PC-3 (cell line): ENCODE results near the gene ZNF343. TPM values are rescaled to one million over a fixed set of nuclear protein-coding genes. Genes with fewer than 3 reads are reported as not detected.

Source experiments
- ATAC-seq: fragments of 200-7000 bp; cut with Tn5 transposase; 2 replicates; pipeline ENCODE4 v1.9.1; 2020; ENCODE audit warnings: mild to moderate bottlenecking, moderate library complexity
- BruUV-seq: library from RNA; stranded (reverse); fragments of 400-500 nt; replicated peaks from 2 replicates; lab custom pipeline; 2021; lab: Mats Ljungman, UMichigan
- CTCF ChIA-PET: fragments of 300-600 bp; sonication (Branson Sonifier 250); formaldehyde crosslinking; loops from one replicate; lab custom pipeline; 2022; ENCODE audit warnings: antibody characterized with exemption; lab: Charles Lee
- POLR2A ChIA-PET: fragments of 300-600 bp; sonication (Branson Sonifier 250); formaldehyde crosslinking; loops from one replicate; lab custom pipeline; 2022; ENCODE audit warnings: antibody characterized with exemption; ENCODE audit not compliant: unreplicated experiment; lab: Charles Lee
- DNase-seq: peaks from one replicate; pipeline ENCODE4 v3.0.0-alpha.2; 2015
- H2AFZ ChIP-seq: fragments of 300-600 bp; sonication (generic); 2 replicates; pipeline ENCODE4 v1.6.0; 2016; ENCODE audit warnings: antibody characterized with exemption, low read length
- H3F3A ChIP-seq: fragments of 300-600 bp; sonication (generic); one replicate; pipeline ENCODE4 v1.6.0; 2017; ENCODE audit warnings: antibody characterized with exemption, low read length, control low read depth, mild to moderate bottlenecking; ENCODE audit not compliant: unreplicated experiment
- H3K27ac ChIP-seq: fragments of 300-600 bp; sonication (generic); 2 replicates; pipeline ENCODE4 v1.5.1; 2016; ENCODE audit warnings: mild to moderate bottlenecking, low read length
- H3K27me3 ChIP-seq: fragments of 300-600 bp; sonication (generic); 2 replicates; pipeline ENCODE4 v1.6.1; 2016; ENCODE audit warnings: low read length, mixed read lengths
- H3K36me3 ChIP-seq: fragments of 300-600 bp; sonication (generic); 2 replicates; pipeline ENCODE4 v1.6.1; 2016; ENCODE audit warnings: low read depth, mixed run types, low read length, mixed read lengths
- H3K4me1 ChIP-seq: fragments of 300-600 bp; sonication (generic); 2 replicates; pipeline ENCODE4 v1.5.1; 2016; ENCODE audit warnings: low read length; ENCODE audit not compliant: insufficient read depth
- H3K4me2 ChIP-seq: fragments of 300-600 bp; sonication (generic); 2 replicates; pipeline ENCODE4 v1.6.0; 2016; ENCODE audit warnings: low read length
- H3K4me3 ChIP-seq: fragments of 300-600 bp; sonication (generic); 2 replicates; pipeline ENCODE4 v1.5.1; 2016; ENCODE audit warnings: mild to moderate bottlenecking, low read length, mixed read lengths
- H3K79me2 ChIP-seq: fragments of 300-600 bp; sonication (generic); 2 replicates; pipeline ENCODE4 v1.6.1; 2017; ENCODE audit warnings: low read length, mixed read lengths
- H3K9ac ChIP-seq: fragments of 300-600 bp; sonication (generic); 2 replicates; pipeline ENCODE4 v1.6.0; 2016; ENCODE audit warnings: mild to moderate bottlenecking, low read length
- H3K9me2 ChIP-seq: fragments of 300-600 bp; sonication (generic); replicated peaks from 2 replicates; pipeline ENCODE4 v1.6.1; 2016; ENCODE audit warnings: mixed run types, low read length, mixed read lengths
- H3K9me3 ChIP-seq: fragments of 300-600 bp; sonication (generic); 2 replicates; pipeline ENCODE4 v1.6.1; 2016; ENCODE audit warnings: low read length, mixed read lengths
- H4K20me1 ChIP-seq: fragments of 300-600 bp; sonication (generic); 2 replicates; pipeline ENCODE4 v1.6.1; 2016; ENCODE audit warnings: low read length, mixed read lengths
- EZH2 ChIP-seq: fragments of 300-600 bp; sonication (generic); IDR thresholded peaks from one replicate; pipeline ENCODE4 v1.6.1; 2017; ENCODE audit warnings: antibody characterized with exemption, mild to moderate bottlenecking, low read length; ENCODE audit not compliant: unreplicated experiment
- EZH2phosphoT487 ChIP-seq: fragments of 300-600 bp; sonication (generic); IDR thresholded peaks from 2 replicates; pipeline ENCODE4 v1.6.1; 2018; ENCODE audit warnings: mild to moderate bottlenecking, antibody characterized with exemption, low read length, borderline replicate concordance
- intact Hi-C: fragments of 100-400 bp; cut with micrococcal nuclease; formaldehyde crosslinking; loops from 2 replicates; pipeline ENCODE4 v1.9.0; 2023
- total RNA-seq: library from RNA; depleted of rRNA; stranded (reverse); fragments of >200 nt; gene quantifications from 2 replicates; pipeline ENCODE4 v1.2.3, GENCODE V29; 2014
- TF ChIP-seq, protein P1 (sequence below): fragments of 300-600 bp; sonication (generic); conservative IDR thresholded peaks from 2 replicates; pipeline ENCODE4 v1.5.1; 2017; ENCODE audit warnings: antibody characterized with exemption, low read depth, mild to moderate bottlenecking, low read length

Gene ZNF343
- total RNA-seq, 1 experiment from 2014 or later, result 7.7 TPM

DNA sequence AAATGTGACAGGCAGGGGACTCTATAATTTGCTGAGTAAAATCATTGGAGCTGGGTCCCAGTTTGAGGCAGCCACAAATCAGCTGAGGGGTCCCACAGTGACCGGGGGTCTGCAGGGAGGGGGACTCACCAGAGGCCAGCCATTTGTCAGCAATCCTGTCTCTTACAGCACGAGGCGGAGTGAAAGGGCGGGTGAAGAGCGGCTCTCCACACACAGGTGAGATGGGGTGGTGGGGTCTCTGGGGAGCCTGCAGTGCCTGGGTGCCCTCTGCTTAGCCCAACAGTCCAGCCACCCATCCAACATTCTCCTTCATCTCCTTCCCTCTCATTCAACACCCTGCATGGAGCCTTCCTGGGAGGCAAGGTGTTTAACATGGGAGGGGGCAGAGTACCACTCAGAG is 28.4 kb upstream of the ZNF343 start:
- CTCF ChIA-PET, result no interaction called here

DNA sequence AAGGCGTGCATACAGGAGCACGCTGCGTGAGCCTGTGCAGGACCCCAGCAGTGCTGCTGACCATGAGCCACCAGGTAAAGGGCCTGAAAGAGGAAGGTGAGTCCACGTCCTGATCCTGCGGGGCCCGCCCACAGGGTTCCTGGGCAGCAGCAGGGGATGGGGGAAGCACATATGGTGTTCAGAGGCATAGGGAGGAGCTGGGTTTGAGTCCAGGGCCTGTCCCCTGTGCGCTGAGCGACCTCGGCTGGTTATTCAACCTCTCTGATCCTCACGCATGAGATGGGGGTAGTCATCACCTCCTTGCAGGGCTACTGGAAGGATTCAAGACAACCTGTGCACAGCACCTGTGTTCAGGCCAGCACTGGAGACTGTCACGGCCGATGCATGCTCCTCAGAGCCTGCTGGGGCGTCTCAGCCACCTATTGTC is 27.9 kb upstream of the ZNF343 start, which contains the start of gene TMC2:
TMC2 (plus strand) TSS at position 14 of the 427 bp plus-strand sequence; CDS start at position 63, 49 bp downstream.
- Histone ChIP-seq H3F3A (no peaks in the 10 kb centered on the region), H2AFZ (no peak within 1 kb of the TSS)
- CTCF ChIA-PET, result no interaction called here

More for the DNA sequence above, 28.4 kb upstream of the ZNF343 start:
- Histone ChIP-seq H3F3A (no peaks in the 10 kb centered on the region), H3K27me3 (peaks cover 96% of the 10 kb centered on the region), H3K27ac (no peak overlapping the region), H3K79me2 (no peaks in the 10 kb centered on the region), H3K36me3 (no peaks in the 10 kb centered on the region), H3K4me2 (no peak overlapping the region), H3K9me2 (no peaks in the 10 kb centered on the region), H3K9me3 (no peaks in the 10 kb centered on the region), H4K20me1 (no peaks in the 10 kb centered on the region), H3K4me3 (no peak overlapping the region), H2AFZ (no peak overlapping the region), H3K9ac (no peak overlapping the region), H3K4me1 (no peaks in the 10 kb centered on the region)
- BruUV-seq, result no TSS peak
- no peak for ATAC-seq
- POLR2A ChIA-PET, result no interaction called here
- no peak for DNase-seq
- intact Hi-C loops, result no loop called here
- TF ChIP-seq EZH2phosphoT487 (no peak), EZH2 (no peak)
- TF ChIP-seq, protein P1, sequence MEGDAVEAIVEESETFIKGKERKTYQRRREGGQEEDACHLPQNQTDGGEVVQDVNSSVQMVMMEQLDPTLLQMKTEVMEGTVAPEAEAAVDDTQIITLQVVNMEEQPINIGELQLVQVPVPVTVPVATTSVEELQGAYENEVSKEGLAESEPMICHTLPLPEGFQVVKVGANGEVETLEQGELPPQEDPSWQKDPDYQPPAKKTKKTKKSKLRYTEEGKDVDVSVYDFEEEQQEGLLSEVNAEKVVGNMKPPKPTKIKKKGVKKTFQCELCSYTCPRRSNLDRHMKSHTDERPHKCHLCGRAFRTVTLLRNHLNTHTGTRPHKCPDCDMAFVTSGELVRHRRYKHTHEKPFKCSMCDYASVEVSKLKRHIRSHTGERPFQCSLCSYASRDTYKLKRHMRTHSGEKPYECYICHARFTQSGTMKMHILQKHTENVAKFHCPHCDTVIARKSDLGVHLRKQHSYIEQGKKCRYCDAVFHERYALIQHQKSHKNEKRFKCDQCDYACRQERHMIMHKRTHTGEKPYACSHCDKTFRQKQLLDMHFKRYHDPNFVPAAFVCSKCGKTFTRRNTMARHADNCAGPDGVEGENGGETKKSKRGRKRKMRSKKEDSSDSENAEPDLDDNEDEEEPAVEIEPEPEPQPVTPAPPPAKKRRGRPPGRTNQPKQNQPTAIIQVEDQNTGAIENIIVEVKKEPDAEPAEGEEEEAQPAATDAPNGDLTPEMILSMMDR, result no peak

More for the DNA sequence above, 27.9 kb upstream of the ZNF343 start, which contains the start of gene TMC2:
- Histone ChIP-seq H3K4me3 (no peak within 1 kb of the TSS), H3K79me2 (no peaks in the 10 kb centered on the region), H3K27ac (no peak within 1 kb of the TSS), H3K9me2 (no peaks in the 10 kb centered on the region), H3K4me1 (no peaks in the 10 kb centered on the region), H3K4me2 (no peak within 1 kb of the TSS), H4K20me1 (no peaks in the 10 kb centered on the region), H3K27me3 (peaks cover 96% of the 10 kb centered on the region), H3K9ac (no peak within 1 kb of the TSS), H3K9me3 (no peaks in the 10 kb centered on the region), H3K36me3 (no peaks in the 10 kb centered on the region)
- TF ChIP-seq EZH2phosphoT487 (no peak), EZH2 (no peak)
- TF ChIP-seq, protein P1, result no peak
- POLR2A ChIA-PET, result no interaction called here
- no TSS peak for BruUV-seq
- intact Hi-C loops, result no loop called here
- ATAC-seq (no peak), DNase-seq (no peak)
